ENCODE measurements around the gene COL23A1.

- TF ChIP-seq, protein P1, sequence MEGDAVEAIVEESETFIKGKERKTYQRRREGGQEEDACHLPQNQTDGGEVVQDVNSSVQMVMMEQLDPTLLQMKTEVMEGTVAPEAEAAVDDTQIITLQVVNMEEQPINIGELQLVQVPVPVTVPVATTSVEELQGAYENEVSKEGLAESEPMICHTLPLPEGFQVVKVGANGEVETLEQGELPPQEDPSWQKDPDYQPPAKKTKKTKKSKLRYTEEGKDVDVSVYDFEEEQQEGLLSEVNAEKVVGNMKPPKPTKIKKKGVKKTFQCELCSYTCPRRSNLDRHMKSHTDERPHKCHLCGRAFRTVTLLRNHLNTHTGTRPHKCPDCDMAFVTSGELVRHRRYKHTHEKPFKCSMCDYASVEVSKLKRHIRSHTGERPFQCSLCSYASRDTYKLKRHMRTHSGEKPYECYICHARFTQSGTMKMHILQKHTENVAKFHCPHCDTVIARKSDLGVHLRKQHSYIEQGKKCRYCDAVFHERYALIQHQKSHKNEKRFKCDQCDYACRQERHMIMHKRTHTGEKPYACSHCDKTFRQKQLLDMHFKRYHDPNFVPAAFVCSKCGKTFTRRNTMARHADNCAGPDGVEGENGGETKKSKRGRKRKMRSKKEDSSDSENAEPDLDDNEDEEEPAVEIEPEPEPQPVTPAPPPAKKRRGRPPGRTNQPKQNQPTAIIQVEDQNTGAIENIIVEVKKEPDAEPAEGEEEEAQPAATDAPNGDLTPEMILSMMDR (optimal IDR thresholded peaks at IDR 0.05 in 1 of 3, IDR thresholded peaks at IDR 0.05 in 1 of 3, conservative IDR thresholded peaks at IDR 0.05 in 1 of 3; ENCODE audit: extremely low read depth in 1 of 3, insufficient read depth in 2 of 3, low read length in 3 of 3): no peak
- TF ChIP-seq EZH2 (IDR thresholded peaks at IDR 0.05; ENCODE audit: low read length): no peak
Observed at GRCh38 chr5:178573216-178573615, 17.0 kb downstream of the COL23A1 start.
